ENCODE results near the gene C22orf23. TPM values are rescaled to one million over a fixed set of nuclear protein-coding genes. Genes with fewer than 3 reads are reported as not detected.
A peak's percentile ranks its signal among the peaks of the same experiment; 100 is the strongest.

C22orf23 gene
- total and polyA plus RNA-seq, 2 of the 13 experiments (the other 11 are each of a cell fraction or from before 2014, with no cell fraction given): 0.21 to 0.24 TPM

GRCh38 chr22:37896181-37896592 lies 57.2 kb downstream of the C22orf23 start (continued):
- no peak for TF ChIP-seq ZNF646 (CRISPR knock-in tag; IDR thresholded peaks at IDR 0.05)
- no peak for TF ChIP-seq MED8 (CRISPR knock-in tag; IDR thresholded peaks at IDR 0.05; ENCODE audit: insufficient replicate concordance)
- no peak for TF ChIP-seq POLR2AphosphoS2 (IDR thresholded peaks at IDR 0.05; ENCODE audit: low read depth, low read length)
- TF ChIP-seq ZNF558 (CRISPR knock-in tag; IDR thresholded peaks at IDR 0.05; ENCODE audit: borderline replicate concordance): no peak
- TF ChIP-seq ZNF276 (CRISPR knock-in tag; IDR thresholded peaks at IDR 0.05; ENCODE audit: low read depth): no peak
- TF ChIP-seq ATF5 (CRISPR knock-in tag; IDR thresholded peaks at IDR 0.05; ENCODE audit: low read depth): no peak
- TF ChIP-seq ZNF263 (CRISPR knock-in tag; IDR thresholded peaks at IDR 0.05): no peak
- no peak for TF ChIP-seq AFF4 (CRISPR knock-in tag; IDR thresholded peaks at IDR 0.05)
- no peak for TF ChIP-seq HOXA9 (CRISPR knock-in tag; IDR thresholded peaks at IDR 0.05; ENCODE audit: borderline replicate concordance)
- peak; percentile 55; the same call in 1 of the 2 replicates for TF ChIP-seq ZKSCAN8 (CRISPR knock-in tag; IDR thresholded peaks at IDR 0.05; ENCODE audit: borderline replicate concordance)
- TF ChIP-seq NONO (IDR thresholded peaks at IDR 0.05): no peak
- 0 out of 2 replicates have a peak, but pooled peaks have one; percentile 22 for TF ChIP-seq NONO (CRISPR knock-in tag; conservative IDR thresholded peaks at IDR 0.05)
- TF ChIP-seq ZMYM4 (CRISPR knock-in tag; IDR thresholded peaks at IDR 0.05): no peak
- TF ChIP-seq ZNF275 (CRISPR knock-in tag; IDR thresholded peaks at IDR 0.05; ENCODE audit: borderline replicate concordance): no peak
- no peak for TF ChIP-seq WIZ (CRISPR knock-in tag; IDR thresholded peaks at IDR 0.05)
- peak; percentile 51; the same call in 1 of the 2 replicates for TF ChIP-seq ZBTB21 (CRISPR knock-in tag; IDR thresholded peaks at IDR 0.05)

Measured in HepG2 (cell line).